Neuronal stem cell (in vitro differentiated cells): Measurements from ENCODE around the gene GCSH. TPM values are rescaled to one million over a fixed set of nuclear protein-coding genes. Genes with fewer than 3 reads are reported as not detected.

Experiments used
- DNase-seq: peaks from one replicate; pipeline ENCODE4 v3.0.0-alpha.2; 2013; ENCODE audit warnings: low spot score
- H2AFZ ChIP-seq: one replicate; pipeline ENCODE4 v1.6.1; 2013; ENCODE audit warnings: mild to moderate bottlenecking, low read length, inconsistent platforms
- H2AK5ac ChIP-seq: 2 replicates; pipeline ENCODE4 v1.6.1; 2013; ENCODE audit warnings: low read depth, mild to moderate bottlenecking, inconsistent platforms, low read length, moderate library complexity, mixed read lengths
- H2BK120ac ChIP-seq: 2 replicates; pipeline ENCODE4 v1.6.1; 2013; ENCODE audit warnings: low read depth, mild to moderate bottlenecking, inconsistent platforms, low read length, moderate library complexity, mixed read lengths
- H2BK12ac ChIP-seq: one replicate; pipeline ENCODE4 v1.6.1; 2013; ENCODE audit warnings: low read length, inconsistent platforms
- H2BK15ac ChIP-seq: 2 replicates; pipeline ENCODE4 v1.6.1; 2013; ENCODE audit warnings: mild to moderate bottlenecking, low read length, inconsistent platforms, mixed read lengths
- H2BK5ac ChIP-seq: one replicate; pipeline ENCODE4 v1.6.1; 2013; ENCODE audit warnings: inconsistent platforms, mild to moderate bottlenecking, low read length, moderate library complexity
- H3K14ac ChIP-seq: one replicate; pipeline ENCODE4 v1.6.1; 2013; ENCODE audit warnings: low read length, inconsistent platforms
- H3K18ac ChIP-seq: 2 replicates; pipeline ENCODE4 v1.6.1; 2013; ENCODE audit warnings: low read length, inconsistent platforms
- H3K23ac ChIP-seq: 2 replicates; pipeline ENCODE4 v1.6.1; 2013; ENCODE audit warnings: low read depth, mild to moderate bottlenecking, mixed read lengths, low read length, inconsistent platforms; ENCODE audit not compliant: poor library complexity
- H3K27ac ChIP-seq: replicated peaks from 3 replicates; pipeline ENCODE4 v1.5.1; 2013; ENCODE audit warnings: low read length, inconsistent platforms
- H3K27me3 ChIP-seq, 3 experiments: 2 replicates each; pipeline ENCODE4 v1.6.1; 2013; ENCODE audit warnings: low read length in 3 of 3, mild to moderate bottlenecking in 2 of 3, inconsistent platforms in 1 of 3, low read depth in 1 of 3, mixed read lengths in 1 of 3, moderate library complexity in 1 of 3; ENCODE audit not compliant: control insufficient read depth in 3 of 3, insufficient read depth in 3 of 3
- H3K36me3 ChIP-seq, 2 donors: replicated peaks in 1 of 2; 2 replicates each; pipeline ENCODE4 v1.6.1; 2013; ENCODE audit warnings: low read length in 2 of 2; ENCODE audit not compliant: control insufficient read depth in 2 of 2, insufficient read depth in 2 of 2
- H3K4ac ChIP-seq: 2 replicates; pipeline ENCODE4 v1.6.1; 2013; ENCODE audit warnings: inconsistent platforms, mild to moderate bottlenecking, low read length, moderate library complexity
- H3K4me1 ChIP-seq, 2 donors: 1 replicate in 1 of 2; 2 replicates in 1 of 2; pipeline ENCODE4 v1.6.1; 2013; ENCODE audit warnings: low read length in 2 of 2, low read depth in 1 of 2; ENCODE audit not compliant: control insufficient read depth in 2 of 2, insufficient read depth in 1 of 2
- H3K4me2 ChIP-seq: one replicate; pipeline ENCODE4 v1.6.1; 2013; ENCODE audit warnings: mild to moderate bottlenecking, low read length, inconsistent platforms; ENCODE audit not compliant: insufficient read depth, poor library complexity, severe bottlenecking
- H3K4me3 ChIP-seq, 2 donors: 2 replicates each; pipeline ENCODE4 v1.5.1; 2013; ENCODE audit warnings: low read length in 2 of 2, mild to moderate bottlenecking in 2 of 2, inconsistent platforms in 1 of 2, moderate library complexity in 1 of 2
- H3K79me1 ChIP-seq: one replicate; pipeline ENCODE4 v1.6.1; 2013; ENCODE audit warnings: low read depth, mild to moderate bottlenecking, inconsistent platforms, low read length, moderate library complexity
- H3K9ac ChIP-seq: one replicate; pipeline ENCODE4 v1.6.1; 2013; ENCODE audit warnings: mild to moderate bottlenecking, low read depth, low read length, inconsistent platforms; ENCODE audit not compliant: poor library complexity
- H3K9me3 ChIP-seq, 2 donors: replicated peaks in 1 of 2; 2 replicates each; pipeline versions ENCODE3 to v1.6.1; 2013; ENCODE audit warnings: low read length in 2 of 2, mild to moderate bottlenecking in 2 of 2, inconsistent platforms in 1 of 2, low read depth in 1 of 2, mixed read lengths in 1 of 2, moderate library complexity in 1 of 2; ENCODE audit not compliant: control insufficient read depth in 2 of 2, insufficient read depth in 1 of 2
- H4K8ac ChIP-seq: one replicate; pipeline ENCODE4 v1.6.1; 2013; ENCODE audit warnings: low read depth, mild to moderate bottlenecking, inconsistent platforms, low read length, moderate library complexity
- H4K91ac ChIP-seq: one replicate; pipeline ENCODE4 v1.6.1; 2013; ENCODE audit warnings: low read length, low read depth, mild to moderate bottlenecking, inconsistent platforms; ENCODE audit not compliant: poor library complexity
- WGBS, 2 donors: extraction: QIAGEN DNeasy Blood & Tissue Kit; methylation state at CpG; one replicate each; pipeline ENCODE4 v1.1.7; 2013; ENCODE audit warnings: missing lambda C conversion rate in 2 of 2, mixed read lengths in 1 of 2; ENCODE audit not compliant: insufficient read length in 2 of 2, insufficient replicate concordance in 1 of 2; ENCODE audit errors: extremely low coverage in 2 of 2; 5-methylcytosine and 5-hydroxymethylcytosine counted together
- polyA plus RNA-seq, 2 experiments: library from polyadenylated mRNA; stranded (reverse); fragments of 200-250 nt; gene quantifications; one replicate each; pipeline ENCODE4 v1.2.3, GENCODE V29; 2013

Gene GCSH
- polyA plus RNA-seq (2013, experiment 1 of 2) = 90.2 TPM
- polyA plus RNA-seq (2013, experiment 2 of 2) = 85.5 TPM

DNA sequence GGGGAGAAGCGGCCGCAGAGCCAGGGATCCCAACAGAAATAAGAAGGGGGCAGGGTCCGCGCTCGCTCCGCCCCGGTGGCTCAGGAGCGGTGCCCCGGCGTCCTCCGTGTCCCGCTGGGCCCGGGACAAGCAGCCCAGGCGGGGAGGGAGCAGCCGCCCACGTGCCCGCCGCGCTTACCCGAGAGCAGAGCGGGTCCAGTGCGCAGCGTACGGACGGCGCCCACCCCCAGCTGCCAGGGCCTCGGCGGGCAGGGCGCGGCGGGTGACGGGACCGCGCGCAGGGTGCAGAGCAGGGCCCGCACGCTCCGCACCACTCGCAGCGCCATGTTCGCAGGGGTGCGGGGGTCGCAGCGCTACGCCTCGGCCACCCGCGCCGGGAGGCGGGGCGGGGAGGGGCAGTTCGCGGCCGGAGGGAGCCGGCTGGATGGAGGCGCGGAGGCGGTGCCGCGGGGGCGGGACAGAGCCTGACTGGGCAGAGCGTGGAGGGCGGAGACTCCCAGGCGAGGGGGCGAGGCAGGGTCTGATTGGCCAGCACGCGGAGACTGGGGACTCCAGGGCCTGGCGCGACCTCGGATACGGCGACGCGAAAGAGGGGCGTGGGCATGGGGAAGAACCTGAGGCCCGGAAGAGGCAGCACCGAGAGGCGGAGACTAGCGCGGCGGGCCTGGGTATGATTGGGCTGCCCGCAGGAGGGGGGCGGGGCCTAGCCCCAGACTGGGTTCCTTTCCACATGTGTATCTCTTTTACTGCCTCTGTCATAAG is at the start of gene GCSH:
TSS of gene GCSH (minus strand) at position 443 of the 762 bp plus-strand sequence. CDS start at position 326, 117 bp downstream.
- H4K91ac ChIP-seq = no peak within 1 kb of the TSS
- peak within 1 kb of the TSS; percentile 98 for H2BK5ac ChIP-seq
- peak within 1 kb of the TSS; percentile 94 for H3K9ac ChIP-seq
- H3K27me3 ChIP-seq = no peaks in the 10 kb centered on the region
- peaks cover 2% of the 10 kb centered on the region for H3K79me1 ChIP-seq
- no peaks in the 10 kb centered on the region for H3K9me3 ChIP-seq
- no CpG with 5 or more reads among the region's 83 CpGs for WGBS, 2 donors
- H2AK5ac ChIP-seq = no peak within 1 kb of the TSS
- H3K4me1 ChIP-seq = peaks cover 1 to 3% of the 10 kb centered on the region in 2 donors
- H4K8ac ChIP-seq = no peak within 1 kb of the TSS
- peak within 1 kb of the TSS; percentile 85 for H3K23ac ChIP-seq
- no peak within 1 kb of the TSS for H3K14ac ChIP-seq
- H2BK120ac ChIP-seq = peak within 1 kb of the TSS; percentile 72
- H3K4me2 ChIP-seq = peak within 1 kb of the TSS; percentile 56
- peak; percentile 95 for DNase-seq
- peak within 1 kb of the TSS; percentile 95 for H3K18ac ChIP-seq
- H3K4ac ChIP-seq = no peak within 1 kb of the TSS
- no peak within 1 kb of the TSS for H2BK12ac ChIP-seq
- H3K27ac ChIP-seq = peak within 1 kb of the TSS; percentile 79
- H3K4me3 ChIP-seq = peak within 1 kb of the TSS; percentile 90 to 95
- peak within 1 kb of the TSS; percentile 97 for H2AFZ ChIP-seq
- H3K36me3 ChIP-seq = peaks cover 0 to 33% of the 10 kb centered on the region in 2 donors
- peak within 1 kb of the TSS; percentile 81 for H2BK15ac ChIP-seq

DNA sequence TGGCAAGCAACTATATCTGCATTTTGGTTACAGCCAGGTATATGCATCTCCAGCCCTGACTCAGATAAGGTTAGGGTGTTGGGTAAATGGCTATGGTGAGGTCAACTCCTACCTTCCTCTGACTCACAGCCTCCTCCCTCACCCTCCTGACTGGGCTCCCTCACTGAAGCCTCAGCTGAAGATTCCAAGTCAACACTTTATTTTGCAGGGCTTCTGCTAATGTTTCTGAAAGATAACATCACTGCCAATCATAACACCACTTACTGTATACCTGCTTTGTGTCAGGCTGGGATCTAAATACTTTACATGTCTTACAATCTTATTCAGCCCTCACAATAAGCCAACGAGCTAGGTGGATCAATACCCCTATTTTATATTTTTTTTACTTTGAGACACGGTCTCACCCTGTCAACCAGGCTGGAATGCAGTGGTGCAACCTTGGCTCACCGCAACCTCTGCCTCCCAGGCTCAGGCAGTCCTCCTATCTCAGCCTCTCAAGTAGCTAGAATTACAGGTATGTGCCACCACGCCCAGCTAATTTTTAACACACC is 47.8 kb upstream of the GCSH start:
- H3K27me3 ChIP-seq = peaks cover 0 to 2% (median 0%) of the 10 kb centered on the region in 3 experiments
- WGBS, 2 donors = no CpG with 5 or more reads among the region's 4 CpGs
- H2BK120ac ChIP-seq = no peak overlapping the region
- H2BK15ac ChIP-seq = no peak overlapping the region
- H2AFZ ChIP-seq = no peak overlapping the region
- no peak overlapping the region for H3K14ac ChIP-seq
- no peak overlapping the region for H4K91ac ChIP-seq
- H3K9me3 ChIP-seq = peaks cover 0 to 1% of the 10 kb centered on the region in 2 donors
- peaks cover 0 to 4% of the 10 kb centered on the region in 2 donors for H3K4me1 ChIP-seq
- no peak overlapping the region for H4K8ac ChIP-seq
- H2BK12ac ChIP-seq = no peak overlapping the region
- H3K4me3 ChIP-seq = no peak overlapping the region
- H2BK5ac ChIP-seq = no peak overlapping the region
- DNase-seq = no peak
- no peak overlapping the region for H3K4ac ChIP-seq
- no peak overlapping the region for H3K23ac ChIP-seq
- H3K9ac ChIP-seq = no peak overlapping the region
- H3K36me3 ChIP-seq = no peaks in the 10 kb centered on the region
- H3K4me2 ChIP-seq = no peak overlapping the region
- H3K79me1 ChIP-seq = no peaks in the 10 kb centered on the region
- H3K18ac ChIP-seq = no peak overlapping the region
- H2AK5ac ChIP-seq = no peak overlapping the region
- no peak overlapping the region for H3K27ac ChIP-seq

DNA sequence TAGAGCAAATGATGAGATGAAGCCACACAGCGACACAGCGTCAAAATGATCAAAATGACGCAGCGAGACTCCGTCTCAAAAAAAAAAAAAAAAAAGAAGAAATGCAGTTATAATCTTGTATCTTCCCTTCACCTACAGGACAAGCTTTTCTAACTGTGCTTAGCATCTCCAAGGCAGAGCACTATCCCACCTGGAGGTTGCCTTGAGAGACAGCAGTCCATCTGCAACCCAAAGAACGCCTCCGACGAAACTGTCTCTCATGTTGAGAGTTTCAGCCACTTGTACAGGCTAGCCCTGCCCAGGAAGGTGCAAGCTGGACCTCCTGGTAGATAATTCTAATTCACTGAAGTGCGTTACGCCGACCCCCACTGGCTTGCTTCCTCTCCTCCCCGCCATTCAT is 46.7 kb upstream of the GCSH start:
- Histone ChIP-seq H4K91ac (no peak overlapping the region), H3K4me3 (no peak overlapping the region), H2BK5ac (no peak overlapping the region), H4K8ac (no peak overlapping the region), H3K4me1 (peaks cover 0 to 4% of the 10 kb centered on the region in 2 donors), H3K27me3 (peaks cover 0 to 2% (median 0%) of the 10 kb centered on the region in 3 experiments), H3K14ac (no peak overlapping the region), H2BK120ac (no peak overlapping the region), H3K9me3 (peaks cover 0 to 1% of the 10 kb centered on the region in 2 donors), H2AFZ (peak overlapping the region; percentile 65), H3K79me1 (no peaks in the 10 kb centered on the region), H3K23ac (no peak overlapping the region), H3K18ac (no peak overlapping the region), H3K9ac (no peak overlapping the region), H3K36me3 (no peaks in the 10 kb centered on the region), H3K4me2 (no peak overlapping the region), H3K27ac (no peak overlapping the region), H3K4ac (no peak overlapping the region), H2AK5ac (no peak overlapping the region), H2BK12ac (no peak overlapping the region), H2BK15ac (no peak overlapping the region)
- no CpG with 5 or more reads among the region's 12 CpGs for WGBS, 2 donors
- DNase-seq = no peak
